ENCODE results near the gene ERICH3. TPM values are rescaled to one million over a fixed set of nuclear protein-coding genes. Genes with fewer than 3 reads are reported as not detected.

ERICH3 gene
- total and polyA plus RNA-seq, 10 of the 15 experiments (the other 5 are each of a cell fraction or from before 2014, with no cell fraction given) = 0.03 to 0.09 (median 0.08) TPM; not detected in 7

DNA sequence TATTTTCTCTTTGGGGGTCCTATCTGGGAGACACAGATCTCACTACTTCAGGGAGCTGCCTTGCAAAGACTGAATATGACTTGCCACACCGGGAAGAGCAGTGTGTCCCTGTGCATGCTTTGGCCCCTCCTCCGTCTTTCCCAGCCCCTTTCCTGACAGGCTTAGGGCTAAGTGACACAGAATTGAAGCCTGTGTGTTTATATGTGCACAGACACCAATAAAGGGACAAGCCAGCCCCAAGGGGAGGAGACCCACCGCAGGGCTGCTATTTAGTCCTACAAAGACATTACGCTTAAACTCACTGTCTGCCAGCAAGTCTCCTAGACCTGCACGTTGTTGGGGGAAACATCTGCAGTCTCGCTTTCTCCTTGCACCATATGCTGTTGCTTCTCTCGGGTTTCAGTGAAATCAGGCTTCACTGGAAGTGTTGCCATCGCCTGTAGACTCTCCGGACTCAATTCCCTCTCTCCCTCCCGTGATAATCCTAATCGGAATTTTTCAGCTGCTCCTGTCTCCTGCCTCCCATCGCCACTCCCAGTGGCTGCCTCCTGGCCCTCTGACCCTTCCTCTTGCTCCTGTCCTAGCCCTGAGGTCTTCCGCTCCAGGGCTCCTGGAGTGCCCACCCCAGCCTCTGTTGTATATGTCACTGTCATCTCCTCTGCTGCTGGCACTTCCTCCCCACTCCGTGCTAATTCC is 102.6 kb downstream of the ERICH3 start:
- BruUV-seq (replicated peaks) = no TSS peak
- 37% methylated on average over 14 of the region's 14 CpGs for WGBS (ENCODE audit: insufficient coverage, insufficient replicate concordance, low lambda C conversion rate, missing lambda C conversion rate)
- Histone ChIP-seq H3K9me3 (replicated peaks; ENCODE audit: control insufficient read depth, insufficient read depth, low read length) (no peaks in the 10 kb centered on the region), H4K20me1 (ENCODE audit: control insufficient read depth, insufficient read depth) (no peaks in the 10 kb centered on the region), H3K4me1 (ENCODE audit: control insufficient read depth, insufficient read depth, low read length) (no peaks in the 10 kb centered on the region), H3K4me3 (no peak overlapping the region), H3K4me2 (ENCODE audit: control insufficient read depth, insufficient read depth) (no peak overlapping the region), H2AFZ (ENCODE audit: control insufficient read depth, low read depth, low read length) (no peak overlapping the region), H3K79me2 (ENCODE audit: control insufficient read depth, insufficient read depth, low read length) (no peaks in the 10 kb centered on the region), H3K36me3 (ENCODE audit: control insufficient read depth in 2 of 2, insufficient read depth in 2 of 2, low read length in 1 of 2) (no peaks in the 10 kb centered on the region), H3K27me3 (replicated peaks in 1 of 2; ENCODE audit: control insufficient read depth in 2 of 2, insufficient read depth in 2 of 2, low read length in 1 of 2) (peaks cover 0 to 2% of the 10 kb centered on the region in 2 experiments), H3K27ac (ENCODE audit: control insufficient read depth, insufficient read depth) (no peak overlapping the region), H3K9ac (ENCODE audit: control insufficient read depth, insufficient read depth, low read length) (no peak overlapping the region)
- in situ Hi-C loops (cut with MboI) = no loop called here
- ATAC-seq (no peak), FAIRE-seq (no peak), DNase-seq (ENCODE audit: low read depth, low spot score) (no peak)
- RAD21 ChIA-PET (ENCODE audit: unreplicated experiment) = interaction anchor here (1.4 kb wide), 1 partner anchor 119 kb away, joined by 3 read pairs; no protein-coding TSS in a partner anchor
- TF ChIP-seq, protein P1, sequence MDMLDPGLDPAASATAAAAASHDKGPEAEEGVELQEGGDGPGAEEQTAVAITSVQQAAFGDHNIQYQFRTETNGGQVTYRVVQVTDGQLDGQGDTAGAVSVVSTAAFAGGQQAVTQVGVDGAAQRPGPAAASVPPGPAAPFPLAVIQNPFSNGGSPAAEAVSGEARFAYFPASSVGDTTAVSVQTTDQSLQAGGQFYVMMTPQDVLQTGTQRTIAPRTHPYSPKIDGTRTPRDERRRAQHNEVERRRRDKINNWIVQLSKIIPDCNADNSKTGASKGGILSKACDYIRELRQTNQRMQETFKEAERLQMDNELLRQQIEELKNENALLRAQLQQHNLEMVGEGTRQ (IDR thresholded peaks at IDR 0.05; ENCODE audit: borderline replicate concordance, low read depth, low read length) = no peak
- no peak for TF ChIP-seq SUZ12 (IDR thresholded peaks at IDR 0.05; ENCODE audit: unreplicated experiment)
- TF ChIP-seq POU2F2 (IDR thresholded peaks at IDR 0.05; ENCODE audit: borderline replicate concordance, low read depth, low read length) = no peak
- POLR2A ChIA-PET = no interaction called here
- intact Hi-C loops (cut with micrococcal nuclease; ENCODE audit: unreplicated experiment) = no loop called here
- SMC1A ChIA-PET (ENCODE audit: uncharacterized antibody, unreplicated experiment) = no interaction called here
- CTCF ChIA-PET = no interaction called here

DNA sequence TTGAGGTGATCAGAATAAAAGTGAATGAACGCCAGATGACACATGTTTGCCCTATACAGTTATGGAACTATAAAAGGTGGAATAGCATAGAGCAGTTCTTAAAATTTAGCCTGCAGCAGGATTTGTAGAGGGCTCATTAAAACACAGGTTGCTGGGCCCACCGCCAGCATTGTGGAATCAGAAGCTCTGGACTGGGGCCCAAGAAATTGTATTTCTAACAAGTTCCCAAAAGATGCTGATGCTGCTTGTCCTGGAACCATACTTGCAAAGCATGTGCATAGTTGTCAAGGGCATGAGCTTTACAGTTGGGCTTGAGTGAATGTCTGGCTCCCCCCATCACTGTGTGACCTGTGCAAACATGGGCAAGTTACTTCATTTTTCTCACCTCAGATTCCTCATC is 123.7 kb downstream of the ERICH3 start:
- H4K20me1 ChIP-seq (ENCODE audit: control insufficient read depth, insufficient read depth) = no peaks in the 10 kb centered on the region
- ChIA-PET SMC1A (ENCODE audit: uncharacterized antibody, unreplicated experiment) (no interaction called here), RAD21 (ENCODE audit: unreplicated experiment) (no interaction called here), POLR2A (no interaction called here), CTCF (no interaction called here)
- in situ Hi-C loops (cut with MboI) (no loop called here), intact Hi-C loops (cut with micrococcal nuclease; ENCODE audit: unreplicated experiment) (no loop called here)
- no peak overlapping the region for H3K27ac ChIP-seq (ENCODE audit: control insufficient read depth, insufficient read depth)
- WGBS (ENCODE audit: insufficient coverage, insufficient replicate concordance, low lambda C conversion rate, missing lambda C conversion rate) = 57% methylated on average over 2 of the region's 2 CpGs
- DNase-seq (ENCODE audit: low read depth, low spot score) (no peak), ATAC-seq (no peak), FAIRE-seq (no peak)
- no peaks in the 10 kb centered on the region for H3K9me3 ChIP-seq (replicated peaks; ENCODE audit: control insufficient read depth, insufficient read depth, low read length)
- H3K4me3 ChIP-seq = no peak overlapping the region
- H2AFZ ChIP-seq (ENCODE audit: control insufficient read depth, low read depth, low read length) = no peak overlapping the region
- no TSS peak for BruUV-seq (replicated peaks)
- H3K36me3 ChIP-seq (ENCODE audit: control insufficient read depth in 2 of 2, insufficient read depth in 2 of 2, low read length in 1 of 2) = no peaks in the 10 kb centered on the region
- H3K4me1 ChIP-seq (ENCODE audit: control insufficient read depth, insufficient read depth, low read length) = no peaks in the 10 kb centered on the region
- no peaks in the 10 kb centered on the region; a peak in 1 of 4 replicates for H3K27me3 ChIP-seq (replicated peaks in 1 of 2; ENCODE audit: control insufficient read depth in 2 of 2, insufficient read depth in 2 of 2, low read length in 1 of 2)
- H3K9ac ChIP-seq (ENCODE audit: control insufficient read depth, insufficient read depth, low read length) = no peak overlapping the region
- H3K79me2 ChIP-seq (ENCODE audit: control insufficient read depth, insufficient read depth, low read length) = no peaks in the 10 kb centered on the region
- no peak overlapping the region for H3K4me2 ChIP-seq (ENCODE audit: control insufficient read depth, insufficient read depth)
- TF ChIP-seq TCF7 (IDR thresholded peaks at IDR 0.05; ENCODE audit: borderline replicate concordance) (no peak), RUNX3 (IDR thresholded peaks at IDR 0.05; ENCODE audit: low read length) (no peak), ZNF622 (IDR thresholded peaks at IDR 0.05) (no peak), MTA2 (IDR thresholded peaks at IDR 0.05; ENCODE audit: low read depth) (no peak), EED (IDR thresholded peaks at IDR 0.05; ENCODE audit: low read depth) (no peak), EZH2 (IDR thresholded peaks at IDR 0.05; ENCODE audit: borderline replicate concordance, control insufficient read depth, low read depth, low read length) (no peak), FOXK2 (IDR thresholded peaks at IDR 0.05) (no peak), RBBP5 (conservative IDR thresholded peaks at IDR 0.05) (no peak), RFX5 (IDR thresholded peaks at IDR 0.05; ENCODE audit: low read depth, low read length) (no peak)
- TF ChIP-seq, protein P2, sequence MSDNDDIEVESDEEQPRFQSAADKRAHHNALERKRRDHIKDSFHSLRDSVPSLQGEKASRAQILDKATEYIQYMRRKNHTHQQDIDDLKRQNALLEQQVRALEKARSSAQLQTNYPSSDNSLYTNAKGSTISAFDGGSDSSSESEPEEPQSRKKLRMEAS (IDR thresholded peaks at IDR 0.05; ENCODE audit: low read depth, low read length) = no peak
- TF ChIP-seq, protein P3, sequence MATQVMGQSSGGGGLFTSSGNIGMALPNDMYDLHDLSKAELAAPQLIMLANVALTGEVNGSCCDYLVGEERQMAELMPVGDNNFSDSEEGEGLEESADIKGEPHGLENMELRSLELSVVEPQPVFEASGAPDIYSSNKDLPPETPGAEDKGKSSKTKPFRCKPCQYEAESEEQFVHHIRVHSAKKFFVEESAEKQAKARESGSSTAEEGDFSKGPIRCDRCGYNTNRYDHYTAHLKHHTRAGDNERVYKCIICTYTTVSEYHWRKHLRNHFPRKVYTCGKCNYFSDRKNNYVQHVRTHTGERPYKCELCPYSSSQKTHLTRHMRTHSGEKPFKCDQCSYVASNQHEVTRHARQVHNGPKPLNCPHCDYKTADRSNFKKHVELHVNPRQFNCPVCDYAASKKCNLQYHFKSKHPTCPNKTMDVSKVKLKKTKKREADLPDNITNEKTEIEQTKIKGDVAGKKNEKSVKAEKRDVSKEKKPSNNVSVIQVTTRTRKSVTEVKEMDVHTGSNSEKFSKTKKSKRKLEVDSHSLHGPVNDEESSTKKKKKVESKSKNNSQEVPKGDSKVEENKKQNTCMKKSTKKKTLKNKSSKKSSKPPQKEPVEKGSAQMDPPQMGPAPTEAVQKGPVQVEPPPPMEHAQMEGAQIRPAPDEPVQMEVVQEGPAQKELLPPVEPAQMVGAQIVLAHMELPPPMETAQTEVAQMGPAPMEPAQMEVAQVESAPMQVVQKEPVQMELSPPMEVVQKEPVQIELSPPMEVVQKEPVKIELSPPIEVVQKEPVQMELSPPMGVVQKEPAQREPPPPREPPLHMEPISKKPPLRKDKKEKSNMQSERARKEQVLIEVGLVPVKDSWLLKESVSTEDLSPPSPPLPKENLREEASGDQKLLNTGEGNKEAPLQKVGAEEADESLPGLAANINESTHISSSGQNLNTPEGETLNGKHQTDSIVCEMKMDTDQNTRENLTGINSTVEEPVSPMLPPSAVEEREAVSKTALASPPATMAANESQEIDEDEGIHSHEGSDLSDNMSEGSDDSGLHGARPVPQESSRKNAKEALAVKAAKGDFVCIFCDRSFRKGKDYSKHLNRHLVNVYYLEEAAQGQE (IDR thresholded peaks at IDR 0.05; ENCODE audit: low read depth, low read length) = no peak
